Smooth muscle cell (in vitro differentiated cells): ENCODE results near the gene TBPL1. TPM values are rescaled to one million over a fixed set of nuclear protein-coding genes. Genes with fewer than 3 reads are reported as not detected.

Source experiments
- DNase-seq: peaks from one replicate; lab custom pipeline; 2025; ENCODE audit not compliant: unreplicated experiment; lab: John Stamatoyannopoulos, UW
- H2AFZ ChIP-seq: fragments of 200-600 bp; sonication (generic); 2 replicates; pipeline ENCODE4 v1.6.0; 2016; ENCODE audit warnings: antibody characterized with exemption, low read depth, mild to moderate bottlenecking
- H3F3A ChIP-seq: fragments of 200-600 bp; sonication (generic); 2 replicates; pipeline ENCODE4 v1.6.0; 2017; ENCODE audit warnings: antibody characterized with exemption, low read depth
- H3K27ac ChIP-seq: fragments of 200-600 bp; sonication (generic); 2 replicates; pipeline ENCODE4 v1.5.1; 2016; ENCODE audit warnings: low read depth, mild to moderate bottlenecking
- H3K27me3 ChIP-seq: fragments of 200-600 bp; sonication (generic); 2 replicates; pipeline ENCODE4 v1.6.1; 2016; ENCODE audit warnings: low read depth, mild to moderate bottlenecking
- H3K36me3 ChIP-seq: fragments of 200-600 bp; sonication (generic); 2 replicates; pipeline ENCODE4 v1.5.1; 2016; ENCODE audit warnings: low read depth
- H3K4me1 ChIP-seq: fragments of 200-600 bp; sonication (generic); 2 replicates; pipeline ENCODE4 v1.5.1; 2016; ENCODE audit warnings: low read depth
- H3K4me2 ChIP-seq: fragments of 200-600 bp; sonication (generic); 2 replicates; pipeline ENCODE4 v1.6.0; 2016; ENCODE audit warnings: mild to moderate bottlenecking
- H3K4me3 ChIP-seq: fragments of 200-600 bp; sonication (generic); 2 replicates; pipeline ENCODE4 v1.5.1; 2016; ENCODE audit warnings: mild to moderate bottlenecking
- H3K79me2 ChIP-seq: fragments of 200-600 bp; sonication (generic); 2 replicates; pipeline ENCODE4 v1.6.0; 2016; ENCODE audit warnings: low read depth, mild to moderate bottlenecking
- H3K9ac ChIP-seq: fragments of 200-600 bp; sonication (generic); 2 replicates; pipeline ENCODE4 v1.6.0; 2016; ENCODE audit warnings: low read depth
- H3K9me3 ChIP-seq: fragments of 200-600 bp; sonication (generic); replicated peaks from 2 replicates; pipeline ENCODE4 v1.5.1; 2016; ENCODE audit warnings: low read depth
- H4K20me1 ChIP-seq: fragments of 200-600 bp; sonication (generic); 2 replicates; pipeline ENCODE4 v1.6.0; 2016; ENCODE audit warnings: low read depth
- CTCF ChIP-seq: fragments of 200-600 bp; sonication (generic); IDR thresholded peaks from 2 replicates; pipeline ENCODE4 v1.5.1; 2017; ENCODE audit warnings: borderline replicate concordance, mild to moderate bottlenecking, antibody characterized with exemption; ENCODE audit not compliant: insufficient read depth, poor library complexity, severe bottlenecking
- WGBS: methylation state at CpG from one replicate; pipeline ENCODE4 v1.1.7; 2016; ENCODE audit warnings: low lambda C conversion rate; 5-methylcytosine and 5-hydroxymethylcytosine counted together
- polyA plus RNA-seq: library from polyadenylated mRNA; unstranded; fragments of >200 nt; fragmentation: Nextera tagmentation; extraction: Ambion mirVana; gene quantifications from 2 replicates; pipeline ENCODE4 v1.2.1, GENCODE V29; 2016
- total RNA-seq: library from RNA; depleted of rRNA; stranded (reverse); fragments of >200 nt; gene quantifications from 2 replicates; pipeline ENCODE4 v1.2.3, GENCODE V29; 2014

Gene TBPL1
- total and polyA plus RNA-seq, 2 experiments from 2014 or later, result 35.2 to 46.9 TPM

GRCh38 chr6:134005800-134006199, 52.8 kb downstream of the TBPL1 start:
- no peaks in the 10 kb centered on the region for H3K36me3 ChIP-seq
- WGBS, result 48% methylated on average over 6 of the region's 6 CpGs
- H3K79me2 ChIP-seq, result no peaks in the 10 kb centered on the region
- H3K4me1 ChIP-seq, result peaks cover 3% of the 10 kb centered on the region
- H3F3A ChIP-seq, result no peaks in the 10 kb centered on the region
- H3K27ac ChIP-seq, result no peak overlapping the region
- no peak for DNase-seq
- H2AFZ ChIP-seq, result no peak overlapping the region
- no peak for TF ChIP-seq CTCF
- H3K4me2 ChIP-seq, result no peak overlapping the region
- H3K9ac ChIP-seq, result no peak overlapping the region
- no peak overlapping the region for H3K4me3 ChIP-seq
- no peaks in the 10 kb centered on the region for H4K20me1 ChIP-seq
- H3K27me3 ChIP-seq, result peaks cover 8% of the 10 kb centered on the region
- no peaks in the 10 kb centered on the region for H3K9me3 ChIP-seq

- Histone ChIP-seq H3K27ac (no peak overlapping the region), H3K36me3 (no peaks in the 10 kb centered on the region), H4K20me1 (no peaks in the 10 kb centered on the region), H3K4me1 (peaks cover 3% of the 10 kb centered on the region), H2AFZ (no peak overlapping the region), H3K27me3 (peaks cover 9% of the 10 kb centered on the region), H3K4me2 (no peak overlapping the region), H3K9me3 (no peaks in the 10 kb centered on the region), H3K9ac (no peak overlapping the region), H3K4me3 (no peak overlapping the region), H3K79me2 (no peaks in the 10 kb centered on the region), H3F3A (no peaks in the 10 kb centered on the region)
- DNase-seq, result no peak
- TF ChIP-seq CTCF, result no peak
- 92% methylated on average over 4 of the region's 4 CpGs for WGBS
These were observed 54.1 kb downstream of the TBPL1 start for GRCh38 chr6:134007077-134007476.

- no peak overlapping the region for H3K9ac ChIP-seq
- no peaks in the 10 kb centered on the region for H3K36me3 ChIP-seq
- peaks cover 3% of the 10 kb centered on the region for H3K4me1 ChIP-seq
- H3K27me3 ChIP-seq, result peaks cover 5% of the 10 kb centered on the region
- H4K20me1 ChIP-seq, result no peaks in the 10 kb centered on the region
- H3K27ac ChIP-seq, result no peak overlapping the region
- H3K4me3 ChIP-seq, result no peak overlapping the region
- no peak overlapping the region for H2AFZ ChIP-seq
- DNase-seq, result no peak
- H3K4me2 ChIP-seq, result no peak overlapping the region
- no peaks in the 10 kb centered on the region for H3K79me2 ChIP-seq
- no peaks in the 10 kb centered on the region for H3K9me3 ChIP-seq
- H3F3A ChIP-seq, result no peaks in the 10 kb centered on the region
- no peak for TF ChIP-seq CTCF
These were observed 56.9 kb downstream of the TBPL1 start for GRCh38 chr6:134009876-134010275.

- no peaks in the 10 kb centered on the region for H3F3A ChIP-seq
- no peak for DNase-seq
- no peaks in the 10 kb centered on the region for H4K20me1 ChIP-seq
- no peak overlapping the region for H3K27ac ChIP-seq
- no peak overlapping the region for H2AFZ ChIP-seq
- no peak overlapping the region for H3K4me2 ChIP-seq
- no peaks in the 10 kb centered on the region for H3K36me3 ChIP-seq
- H3K9me3 ChIP-seq, result no peaks in the 10 kb centered on the region
- H3K9ac ChIP-seq, result no peak overlapping the region
- no peaks in the 10 kb centered on the region for H3K79me2 ChIP-seq
- H3K4me1 ChIP-seq, result no peaks in the 10 kb centered on the region
- H3K4me3 ChIP-seq, result no peak overlapping the region
- WGBS, result 97% methylated on average over 8 of the region's 8 CpGs
- no peak for TF ChIP-seq CTCF
- H3K27me3 ChIP-seq, result peaks cover 5% of the 10 kb centered on the region
These were observed 57.4 kb downstream of the TBPL1 start for GRCh38 chr6:134010400-134010799.
